ENCODE data around the gene LINC01488.

LINC01488 gene

GRCh38 chr11:69481393-69481844 is at the start of gene LINC01488:
TSS of gene LINC01488 (plus strand) at chr11:69481663.
- DNase-seq: no peak

GRCh38 chr11:69431893-69432738 is 49.3 kb upstream of the LINC01488 start:
- no peak for DNase-seq

- no peak for DNase-seq
Observed at GRCh38 chr11:69433741-69434140, 47.7 kb upstream of the LINC01488 start.

- no peak for DNase-seq
Observed at GRCh38 chr11:69434471-69434931, 47.0 kb upstream of the LINC01488 start.

GRCh38 chr11:69435161-69435986 is 46.1 kb upstream of the LINC01488 start:
- DNase-seq: no peak

- DNase-seq: no peak
Observed at GRCh38 chr11:69436041-69436982, 45.2 kb upstream of the LINC01488 start.

- DNase-seq: no peak
Observed at GRCh38 chr11:69437001-69437875, 44.2 kb upstream of the LINC01488 start.

- no peak for DNase-seq
Observed at GRCh38 chr11:69437876-69438205, 43.6 kb upstream of the LINC01488 start.

GRCh38 chr11:69438286-69438920 is 43.1 kb upstream of the LINC01488 start:
- DNase-seq: no peak

- no peak for DNase-seq
Observed at GRCh38 chr11:69439127-69439526, 42.3 kb upstream of the LINC01488 start.

GRCh38 chr11:69439651-69440464 is 41.6 kb upstream of the LINC01488 start:
- DNase-seq: no peak

GRCh38 chr11:69440876-69441275 is 40.6 kb upstream of the LINC01488 start:
- no peak for DNase-seq

- DNase-seq: no peak
Observed at GRCh38 chr11:69442012-69442806, 39.3 kb upstream of the LINC01488 start.

- no peak for DNase-seq
Observed at GRCh38 chr11:69442807-69443137, 38.7 kb upstream of the LINC01488 start.

- DNase-seq: peak; percentile 59 to 60
Observed at GRCh38 chr11:69443138-69443967, 38.1 kb upstream of the LINC01488 start.

GRCh38 chr11:69443968-69444364 is 37.5 kb upstream of the LINC01488 start:
- DNase-seq: no peak

GRCh38 chr11:69444381-69445130 is 36.9 kb upstream of the LINC01488 start:
- no peak for DNase-seq

GRCh38 chr11:69445131-69445470 is 36.4 kb upstream of the LINC01488 start:
- no peak for DNase-seq
